HG03139 (cell line): Measurements from ENCODE around the gene NALF2.

Source experiments
- ATAC-seq: cut with Tn5 transposase; IDR thresholded peaks from one replicate; pipeline ENCODE4 v1.9.1; 2021; ENCODE audit not compliant: unreplicated experiment

Gene NALF2

DNA sequence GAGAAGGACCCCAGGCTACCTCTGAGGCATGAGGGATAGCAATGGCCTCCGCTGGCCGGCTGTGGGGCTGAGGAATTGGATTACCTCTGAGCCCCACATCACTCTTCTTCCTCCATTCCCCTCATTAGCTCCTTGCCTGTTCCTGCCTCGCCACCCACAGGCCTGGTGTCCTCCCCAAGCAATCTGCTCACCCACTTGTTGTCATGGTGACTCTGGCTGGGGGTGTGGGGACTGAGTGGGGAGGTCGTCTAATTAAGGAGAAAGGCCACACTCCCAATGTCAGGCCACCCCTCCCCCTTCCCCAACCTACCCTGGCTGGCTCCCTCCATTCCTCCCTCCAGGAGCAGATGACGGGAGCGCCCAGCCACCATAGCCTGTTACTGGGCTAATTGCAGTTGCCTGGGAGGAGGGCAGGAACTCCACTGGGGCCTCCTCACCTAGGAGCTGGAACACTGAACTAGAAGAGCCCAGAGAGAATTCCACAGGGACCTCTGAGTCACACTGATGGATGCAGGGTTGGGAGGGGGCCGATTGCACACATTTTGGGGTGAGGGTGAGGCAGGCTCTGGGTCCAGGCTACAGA is 20.7 kb downstream of the NALF2 start:
- no peak for ATAC-seq

DNA sequence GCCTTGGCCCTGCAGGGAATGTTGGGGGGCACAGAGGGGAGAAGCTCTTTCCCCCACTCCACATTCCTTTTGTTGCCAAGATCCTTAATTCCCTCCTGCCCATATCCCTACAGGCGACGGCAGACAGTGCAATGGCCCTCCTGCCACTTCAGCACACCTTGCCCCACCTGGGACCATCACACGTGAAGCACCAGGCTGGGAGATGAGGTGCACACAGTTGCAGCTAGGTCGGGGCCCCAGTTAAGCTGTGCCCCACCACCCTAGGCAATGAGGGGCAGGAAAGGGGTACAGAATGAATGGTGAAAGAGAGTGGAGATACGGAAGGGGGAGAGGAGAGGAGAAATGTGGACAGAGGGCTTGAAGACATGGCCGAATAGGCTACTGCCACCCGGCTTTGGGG is 26.2 kb downstream of the NALF2 start:
- ATAC-seq = no peak

DNA sequence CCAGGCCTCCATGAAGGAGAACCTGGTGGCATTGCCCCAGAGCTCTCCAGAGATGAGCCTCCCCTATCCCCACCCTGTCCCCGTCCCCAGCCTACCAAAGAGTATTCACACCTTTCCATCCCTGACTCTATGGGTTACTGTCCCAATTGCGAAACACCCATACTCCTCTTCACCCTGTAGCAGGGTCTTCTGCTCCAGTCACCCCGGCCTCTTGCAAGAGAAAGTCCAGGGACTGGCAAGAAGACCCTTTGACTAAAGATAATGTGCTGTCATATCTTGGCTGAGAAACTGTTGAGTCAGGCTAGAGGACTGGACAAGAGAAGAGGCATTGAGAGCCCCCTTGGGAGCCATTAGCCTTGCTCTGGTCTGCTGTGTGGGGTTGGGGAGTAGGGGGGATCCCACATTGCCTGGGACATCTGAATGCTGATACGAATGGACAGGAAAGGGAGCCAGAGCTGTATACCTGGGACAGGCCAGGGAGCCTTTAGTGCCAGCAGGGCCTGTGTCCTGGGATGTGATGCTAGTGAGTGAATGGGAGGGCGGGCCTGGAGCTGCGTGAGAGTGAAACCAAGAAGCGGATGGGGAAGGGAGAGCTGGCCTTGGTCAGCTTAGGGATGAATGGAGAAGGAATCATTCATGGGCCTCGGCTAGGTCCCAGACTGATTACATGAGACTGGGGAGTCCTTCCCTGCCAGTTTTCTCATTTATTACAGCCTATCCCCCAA is 27.1 kb downstream of the NALF2 start:
- no peak for ATAC-seq

DNA sequence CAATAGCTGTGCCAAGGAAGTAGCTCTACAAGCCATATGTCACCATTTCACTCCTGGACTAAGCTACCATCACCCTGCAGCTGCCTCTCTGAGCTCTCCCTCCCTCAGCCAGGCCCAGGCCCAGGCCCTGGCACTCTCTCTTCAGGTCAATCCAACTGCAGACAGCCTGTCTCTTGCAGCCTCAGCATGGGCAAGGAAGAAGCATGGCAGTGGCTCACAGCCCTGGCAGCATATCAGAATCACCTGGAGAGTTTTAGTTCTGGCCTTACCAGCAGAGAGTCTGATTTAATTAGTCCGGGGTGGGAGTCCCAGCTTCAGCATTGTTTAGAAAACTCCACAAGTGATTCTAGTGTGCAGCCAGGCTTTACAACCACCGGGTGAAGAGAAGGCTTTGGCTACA is 31.5 kb downstream of the NALF2 start:
- no peak for ATAC-seq

DNA sequence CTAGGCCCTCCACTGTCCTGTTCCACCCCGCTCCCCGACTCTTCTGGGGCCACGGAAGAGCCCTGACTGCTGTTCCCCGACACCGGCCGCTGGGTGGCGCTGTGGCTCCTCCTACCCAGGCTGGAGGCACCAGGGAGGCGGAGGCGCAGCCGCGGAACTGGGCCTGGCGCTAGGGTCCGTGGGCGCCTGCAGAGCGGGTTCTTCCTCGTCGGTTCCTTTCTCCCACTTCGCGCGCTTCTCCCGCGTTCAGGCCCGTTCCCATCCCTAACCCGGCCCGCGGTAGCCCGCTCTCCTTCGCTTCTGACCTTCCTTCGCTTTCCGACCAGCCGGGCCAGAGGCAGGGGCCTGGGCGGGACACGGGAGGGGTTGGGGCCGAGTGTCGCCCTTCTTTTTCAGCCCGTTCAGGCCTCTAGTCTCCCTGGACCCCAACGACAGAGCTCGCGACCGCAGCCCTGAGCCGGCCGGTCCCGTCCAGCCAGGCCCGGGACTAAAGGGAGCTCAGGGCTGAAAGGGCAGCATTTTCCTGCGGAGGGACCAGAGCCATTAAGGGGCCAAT is 34.3 kb downstream of the NALF2 start:
- ATAC-seq = no peak

DNA sequence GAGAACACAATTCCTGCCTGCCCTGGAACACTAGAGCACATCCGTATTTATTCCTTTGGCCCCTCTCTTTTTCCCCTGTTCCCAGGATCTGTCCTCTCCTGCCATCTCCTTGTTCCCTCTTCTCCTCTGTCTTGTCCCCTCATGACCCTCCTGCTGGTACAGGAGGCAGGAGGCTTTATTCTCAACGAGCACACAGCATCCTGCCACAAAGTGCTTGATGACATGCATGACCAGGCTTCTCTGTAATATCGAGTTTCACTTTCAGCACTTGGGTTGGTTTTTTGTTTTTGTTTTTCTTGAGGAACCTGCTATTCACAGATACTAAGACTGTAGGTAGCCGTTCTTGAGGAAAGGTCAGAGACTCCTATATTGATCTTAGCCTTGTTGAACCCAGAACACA is 35.3 kb downstream of the NALF2 start:
- ATAC-seq = no peak

DNA sequence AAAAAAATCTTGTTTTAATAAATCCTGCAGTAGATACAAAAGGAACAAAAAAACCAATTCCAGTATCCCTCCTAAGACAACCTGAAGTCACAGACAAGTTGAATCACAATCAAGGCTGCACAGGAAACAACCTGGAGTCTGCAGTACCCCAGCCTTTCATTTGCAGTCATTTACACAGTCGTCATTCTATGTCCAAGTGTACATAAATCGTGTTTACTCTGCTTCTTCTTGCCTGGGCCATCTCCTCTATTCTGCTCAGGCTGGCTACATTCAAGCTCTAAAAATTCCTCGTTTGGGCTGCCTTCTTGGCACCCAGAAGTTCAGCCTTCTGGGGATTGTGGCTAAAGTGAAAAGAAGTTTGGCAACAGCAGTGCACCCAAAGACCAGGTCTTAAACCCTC is 37.8 kb downstream of the NALF2 start:
- no peak for ATAC-seq

DNA sequence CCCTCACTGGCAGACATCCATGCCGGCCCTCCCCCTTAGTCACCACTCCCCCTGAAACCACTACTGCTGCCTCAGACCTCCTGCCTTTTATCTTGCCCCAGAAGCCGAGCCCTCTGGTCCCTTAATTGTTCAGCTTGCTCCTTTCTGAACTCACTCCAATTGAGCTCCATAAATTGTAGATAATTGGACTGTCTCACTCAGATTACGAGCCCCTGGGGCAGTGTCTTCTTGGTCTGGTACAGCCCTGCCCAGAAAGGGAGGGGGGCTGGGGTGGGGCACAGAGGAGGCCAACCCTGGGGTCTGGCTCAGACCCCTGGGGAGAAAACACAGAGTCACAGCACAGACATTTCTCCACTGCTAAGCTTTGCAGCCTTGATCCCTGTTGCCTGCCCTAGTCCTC is 39.4 kb downstream of the NALF2 start:
- ATAC-seq = no peak

DNA sequence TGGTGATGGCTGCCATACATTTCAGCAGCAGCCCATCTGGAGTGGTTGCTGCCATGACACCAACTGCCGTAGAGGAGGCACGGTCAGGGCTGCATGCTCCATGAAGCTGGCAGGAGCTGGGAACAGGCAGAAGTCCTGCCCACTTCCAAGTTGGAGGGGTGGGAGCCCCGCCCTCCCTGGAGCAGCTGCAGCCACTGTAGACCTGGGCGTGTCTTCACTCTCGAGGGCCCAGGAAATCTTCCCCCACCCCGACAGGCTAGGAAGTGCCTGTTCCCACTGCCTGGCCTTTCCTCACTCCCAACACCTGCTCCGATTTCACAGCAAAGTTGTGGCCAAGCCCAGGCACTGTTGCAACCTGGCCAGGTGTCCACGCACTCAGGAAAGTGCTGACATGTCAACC is 42.3 kb downstream of the NALF2 start:
- ATAC-seq = no peak

DNA sequence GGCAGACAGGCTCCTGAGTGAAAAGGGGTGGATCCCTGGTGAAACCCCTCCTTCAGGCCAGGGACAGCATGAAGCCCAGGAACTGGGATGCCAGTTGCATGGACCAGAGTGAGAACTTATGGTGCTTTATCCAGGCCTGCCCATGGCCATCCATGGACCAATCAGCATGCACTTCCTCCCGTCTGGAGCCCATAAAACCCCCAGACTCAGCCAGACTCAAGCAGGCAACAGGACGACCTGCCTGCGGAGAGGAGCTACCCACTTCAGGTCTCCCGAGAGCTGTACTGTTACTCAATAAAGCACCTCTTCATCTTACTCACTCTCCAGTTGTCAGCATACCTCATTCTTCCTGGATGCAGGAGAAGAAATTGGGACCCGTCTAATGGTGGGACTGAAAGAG is 42.9 kb downstream of the NALF2 start:
- ATAC-seq = no peak

DNA sequence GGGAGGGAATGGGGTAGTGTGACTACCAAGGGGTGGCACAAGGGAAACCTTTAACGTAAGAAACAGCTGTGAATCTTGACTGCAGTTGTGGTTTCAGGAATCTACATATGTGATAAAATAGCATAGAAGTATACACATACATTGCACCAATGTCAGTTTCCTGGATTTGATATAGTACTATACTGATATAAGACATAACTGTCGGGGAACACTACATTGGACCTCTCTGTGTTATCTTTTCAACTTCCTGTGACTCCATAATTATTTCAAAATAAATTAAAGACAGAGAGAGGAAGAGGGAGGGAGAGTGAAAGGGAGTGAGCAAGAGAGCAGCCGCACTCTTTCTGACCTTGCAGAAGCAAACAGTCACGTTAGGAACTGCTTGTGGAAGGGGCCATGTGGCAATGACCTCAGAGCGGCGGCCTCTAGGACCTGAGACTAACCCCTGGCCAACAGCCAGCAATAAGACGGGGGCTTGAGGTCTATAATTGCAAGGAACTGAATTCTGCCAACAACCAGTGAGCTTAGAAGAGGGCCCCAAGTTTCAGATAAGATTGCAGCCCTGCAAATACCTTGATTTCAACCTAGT is 47.4 kb downstream of the NALF2 start:
- no peak for ATAC-seq

DNA sequence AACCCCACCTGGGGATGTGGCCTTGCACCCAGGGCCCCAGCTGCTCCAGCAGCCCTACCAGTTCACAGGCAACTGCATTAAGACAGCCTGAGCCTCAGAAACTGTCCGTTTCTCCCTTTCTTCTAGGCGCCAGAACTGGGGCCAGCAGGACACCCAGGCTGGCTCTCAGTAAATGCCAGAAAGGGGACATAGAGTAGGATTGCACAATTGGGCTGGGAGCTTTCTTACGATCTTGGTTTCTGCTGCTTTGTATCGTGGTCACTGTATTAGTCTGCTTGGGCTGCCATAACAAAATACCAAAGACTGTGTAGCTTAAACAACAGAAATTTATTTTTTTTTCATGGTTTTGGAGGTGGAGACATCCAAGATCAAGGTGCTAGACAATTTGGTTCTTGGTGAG is 48.4 kb downstream of the NALF2 start:
- ATAC-seq = no peak
